NAMALWA (cell line): ENCODE measurements around the gene CD6.

Experiments
- DNase-seq: peaks from one replicate; pipeline ENCODE4 v3.0.0-alpha.2; 2015; ENCODE audit warnings: low spot score

Gene CD6, protein sequence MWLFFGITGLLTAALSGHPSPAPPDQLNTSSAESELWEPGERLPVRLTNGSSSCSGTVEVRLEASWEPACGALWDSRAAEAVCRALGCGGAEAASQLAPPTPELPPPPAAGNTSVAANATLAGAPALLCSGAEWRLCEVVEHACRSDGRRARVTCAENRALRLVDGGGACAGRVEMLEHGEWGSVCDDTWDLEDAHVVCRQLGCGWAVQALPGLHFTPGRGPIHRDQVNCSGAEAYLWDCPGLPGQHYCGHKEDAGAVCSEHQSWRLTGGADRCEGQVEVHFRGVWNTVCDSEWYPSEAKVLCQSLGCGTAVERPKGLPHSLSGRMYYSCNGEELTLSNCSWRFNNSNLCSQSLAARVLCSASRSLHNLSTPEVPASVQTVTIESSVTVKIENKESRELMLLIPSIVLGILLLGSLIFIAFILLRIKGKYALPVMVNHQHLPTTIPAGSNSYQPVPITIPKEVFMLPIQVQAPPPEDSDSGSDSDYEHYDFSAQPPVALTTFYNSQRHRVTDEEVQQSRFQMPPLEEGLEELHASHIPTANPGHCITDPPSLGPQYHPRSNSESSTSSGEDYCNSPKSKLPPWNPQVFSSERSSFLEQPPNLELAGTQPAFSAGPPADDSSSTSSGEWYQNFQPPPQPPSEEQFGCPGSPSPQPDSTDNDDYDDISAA

DNA sequence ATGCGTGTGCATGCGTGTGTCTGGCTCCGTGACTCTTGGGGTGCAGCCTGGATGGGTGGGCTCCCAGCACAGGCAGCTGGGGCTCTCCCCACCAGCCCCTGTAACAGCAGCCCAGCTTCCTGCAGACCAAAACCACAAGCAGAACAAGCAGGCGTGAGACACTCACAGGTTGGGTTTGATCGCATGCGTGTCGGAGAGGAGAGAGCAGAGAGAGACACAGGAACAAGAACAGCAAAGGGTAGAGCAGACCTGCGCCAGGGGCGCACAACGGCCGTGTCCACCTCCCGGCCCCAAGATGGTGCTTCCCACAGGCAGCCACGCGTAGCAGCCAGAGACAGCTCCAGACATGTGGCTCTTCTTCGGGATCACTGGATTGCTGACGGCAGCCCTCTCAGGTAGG, at the start of gene CD6:
Gene CD6, plus strand, starts transcription at position 161 of the 400 bp plus-strand sequence. Its CDS starts 186 bp downstream, at position 347.
- DNase-seq, result no peak

DNA sequence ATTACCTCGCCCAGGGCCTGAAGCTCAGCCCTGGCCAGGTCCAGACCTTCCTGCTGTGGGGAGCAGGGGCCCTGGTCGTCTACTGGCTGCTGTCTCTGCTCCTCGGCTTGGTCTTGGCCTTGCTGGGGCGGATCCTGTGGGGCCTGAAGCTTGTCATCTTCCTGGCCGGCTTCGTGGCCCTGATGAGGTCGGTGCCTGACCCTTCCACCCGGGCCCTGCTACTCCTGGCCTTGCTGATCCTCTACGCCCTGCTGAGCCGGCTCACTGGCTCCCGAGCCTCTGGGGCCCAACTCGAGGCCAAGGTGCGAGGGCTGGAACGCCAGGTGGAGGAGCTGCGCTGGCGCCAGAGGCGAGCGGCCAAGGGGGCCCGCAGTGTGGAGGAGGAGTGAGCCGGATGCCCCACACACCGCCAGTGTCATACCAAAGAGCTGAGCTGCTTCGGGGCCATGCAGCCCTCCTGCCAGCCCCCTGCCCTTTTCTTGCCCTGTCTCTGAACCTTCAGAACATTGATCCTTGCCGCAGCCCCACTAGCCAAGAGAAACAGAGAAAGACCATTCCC, 49.6 kb upstream of the CD6 start:
- no peak for DNase-seq

DNA sequence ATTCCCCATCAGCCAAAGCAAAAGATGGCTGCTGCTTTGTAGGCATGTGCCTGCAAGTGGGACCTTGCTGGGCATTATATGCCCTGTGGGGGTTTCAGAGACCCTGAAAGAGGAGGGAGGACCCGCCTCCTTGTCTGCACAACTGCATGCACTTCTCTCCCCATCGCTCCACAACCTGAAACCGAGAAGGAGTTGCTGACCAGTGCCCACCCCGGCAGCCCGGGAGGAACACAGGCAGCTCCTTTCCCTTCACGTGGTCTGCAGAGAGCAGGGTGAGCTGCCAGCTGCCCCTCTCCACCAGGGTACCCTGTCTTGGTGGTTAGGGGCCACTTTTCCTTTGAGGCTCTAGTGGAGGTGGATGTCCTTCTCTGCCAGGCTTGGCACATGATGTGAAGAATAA, 48.6 kb upstream of the CD6 start:
- no peak for DNase-seq

DNA sequence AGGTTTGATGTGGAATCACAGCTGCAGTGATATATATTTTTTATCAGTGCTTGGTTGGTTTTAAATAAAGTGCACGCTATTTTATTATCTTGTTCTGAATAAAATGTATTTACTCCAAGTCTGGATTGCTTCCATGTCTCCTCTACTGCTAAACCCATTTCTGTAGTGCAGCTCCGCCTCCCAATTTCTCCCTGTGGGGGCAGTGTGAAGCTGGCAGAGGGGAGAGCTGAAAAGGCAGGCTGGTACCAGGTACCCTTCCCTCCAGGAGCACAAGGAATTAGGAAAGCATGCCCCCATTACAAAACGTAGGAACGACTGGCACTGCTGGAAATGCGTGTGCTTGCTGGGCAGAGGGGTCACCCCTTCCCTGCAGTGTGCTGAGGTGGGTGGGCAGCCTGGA, 48.2 kb upstream of the CD6 start:
- DNase-seq, result no peak

DNA sequence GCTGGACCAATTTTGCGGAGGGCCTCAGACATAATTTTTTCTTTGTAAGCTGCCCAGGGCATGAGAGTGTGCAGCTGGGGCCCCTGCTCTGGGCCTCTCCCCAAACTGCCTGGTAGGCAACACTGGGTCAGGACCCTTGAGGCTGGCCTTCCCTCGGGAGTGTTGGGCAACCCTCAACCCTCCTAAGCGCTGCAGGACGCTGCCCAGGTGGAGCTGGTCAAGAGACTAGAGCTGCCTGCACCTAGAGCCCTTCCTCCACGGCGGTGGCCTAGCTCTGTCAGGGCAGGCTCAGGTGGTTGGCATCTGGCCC, 47.7 kb upstream of the CD6 start:
- DNase-seq, result no peak

DNA sequence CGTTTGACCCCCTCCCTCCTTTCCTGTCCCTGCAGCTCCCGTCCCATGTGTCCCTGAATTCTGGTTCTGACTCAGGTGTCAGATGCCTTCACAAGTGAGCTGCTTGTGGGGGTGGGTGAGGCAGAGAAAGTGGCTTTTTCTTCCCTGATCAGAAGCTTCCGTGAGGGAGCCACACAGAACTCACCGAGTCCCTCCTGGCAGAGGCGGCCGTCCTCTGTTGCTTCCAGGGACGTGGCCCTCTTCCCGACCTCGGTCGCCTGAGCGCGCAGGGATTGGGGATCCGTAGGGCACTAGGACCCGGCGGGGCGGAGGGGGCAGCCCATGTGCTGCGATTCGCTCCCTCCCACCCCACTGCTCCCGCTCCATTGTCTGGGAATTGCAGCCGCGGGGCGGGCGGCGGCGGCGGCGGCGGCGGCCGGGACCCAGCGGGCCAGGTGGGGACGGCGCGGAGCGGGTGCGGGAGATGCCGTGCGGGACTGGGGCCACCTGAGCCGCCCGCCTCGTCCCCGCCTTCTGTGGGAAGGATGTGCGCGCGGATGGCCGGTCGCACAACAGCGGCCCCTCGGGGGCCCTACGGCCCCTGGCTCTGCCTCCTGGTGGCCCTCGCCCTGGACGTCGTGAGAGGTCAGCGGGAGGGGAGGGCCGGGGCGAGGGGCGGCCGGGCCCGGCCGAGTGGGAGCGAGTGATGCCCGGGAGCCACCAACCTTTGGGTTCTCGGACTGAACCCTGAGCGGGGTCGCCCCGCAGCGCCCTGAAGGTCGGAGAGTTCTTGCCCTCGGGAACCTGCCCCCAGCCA, 47.2 kb upstream of the CD6 start, which contains the start of gene TMEM132A:
Gene TMEM132A, plus strand, starts transcription at position 351 of the 796 bp plus-strand sequence. Its CDS starts 174 bp downstream, at position 525.
- DNase-seq, result no peak

DNA sequence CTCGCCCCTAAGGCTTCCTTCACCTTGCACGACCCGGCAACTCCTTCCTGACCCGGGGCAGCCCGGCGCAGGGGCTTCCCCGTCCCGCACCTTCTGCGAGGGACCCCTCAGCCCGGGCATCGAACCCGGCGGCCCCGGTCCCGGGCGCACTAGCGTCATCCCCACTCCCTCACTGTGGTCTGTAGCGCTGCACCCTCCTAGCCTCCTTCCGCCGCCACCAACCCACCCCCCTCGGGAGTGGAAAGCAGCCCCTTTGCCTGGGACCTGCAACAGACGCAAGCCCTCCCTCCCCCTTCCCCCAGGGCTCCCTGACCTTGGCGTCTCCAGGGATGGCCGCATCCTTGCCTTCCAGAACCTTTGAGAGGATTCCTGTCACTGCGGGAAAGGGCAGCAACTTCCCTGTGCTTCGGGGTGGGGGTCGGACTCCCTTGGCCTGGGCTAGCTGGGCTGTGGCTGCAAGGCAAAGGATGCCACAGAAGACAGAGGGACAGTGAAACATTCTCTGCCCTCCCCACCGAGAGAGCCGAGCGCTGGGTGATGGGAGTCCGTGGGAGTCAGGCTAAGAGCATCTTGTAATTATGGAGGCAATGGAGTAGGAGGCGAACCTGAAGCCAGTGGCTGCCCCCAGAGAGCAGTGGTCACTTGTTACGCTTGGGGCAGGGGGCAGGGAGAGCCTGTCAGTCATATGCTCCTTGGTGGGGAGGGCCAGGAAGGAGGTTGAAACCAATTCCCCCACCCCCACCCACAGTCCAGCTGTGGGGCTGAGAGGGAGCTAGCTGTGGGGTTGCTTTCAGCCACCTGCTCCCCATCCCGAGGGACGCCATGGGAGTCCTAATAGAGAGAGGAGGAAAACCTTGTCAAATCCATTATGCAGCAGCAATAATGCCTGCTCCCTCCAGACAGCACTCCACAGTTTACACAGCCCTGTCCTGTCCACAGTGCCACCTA, 46.3 kb upstream of the CD6 start:
- DNase-seq, result no peak

DNA sequence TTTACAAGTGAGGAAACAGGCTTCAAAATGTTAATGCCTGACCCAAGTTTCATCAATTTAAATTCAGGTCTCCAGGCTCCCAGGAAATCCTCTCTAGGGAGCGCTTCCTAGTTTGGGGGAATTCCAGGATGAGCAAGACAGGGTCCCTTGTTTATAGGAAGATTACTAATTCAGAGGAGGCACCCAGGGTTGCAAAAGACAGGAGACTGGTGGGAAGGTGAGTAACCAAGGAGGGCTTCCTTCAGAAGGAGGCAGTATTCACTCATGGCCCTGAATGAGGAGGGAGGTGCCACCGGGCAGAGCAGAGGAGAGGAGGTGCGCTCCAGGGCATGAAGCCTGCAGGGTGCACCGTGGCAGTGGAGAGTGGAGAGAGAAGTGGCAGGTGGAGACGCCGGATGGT, 45.6 kb upstream of the CD6 start:
- no peak for DNase-seq

DNA sequence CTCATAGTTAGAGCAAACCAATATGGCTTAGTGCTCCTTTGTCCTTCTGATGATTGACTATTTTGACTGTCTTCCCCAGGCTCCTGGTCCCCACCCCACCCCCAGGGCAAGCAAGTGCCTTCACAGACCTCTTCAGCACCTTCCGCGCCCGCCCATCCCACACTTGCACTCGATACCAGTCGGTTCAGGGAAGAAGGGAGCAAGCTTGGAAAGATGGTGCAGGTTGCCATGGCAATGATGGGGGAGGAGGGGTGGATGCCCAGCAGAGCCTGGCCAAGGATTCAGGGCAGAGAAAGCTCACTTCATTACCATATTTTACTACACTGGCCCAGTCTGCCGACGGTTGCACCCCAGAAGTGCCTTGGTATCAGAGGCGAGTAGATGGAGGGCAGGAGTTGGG, 45.0 kb upstream of the CD6 start:
- no peak for DNase-seq

DNA sequence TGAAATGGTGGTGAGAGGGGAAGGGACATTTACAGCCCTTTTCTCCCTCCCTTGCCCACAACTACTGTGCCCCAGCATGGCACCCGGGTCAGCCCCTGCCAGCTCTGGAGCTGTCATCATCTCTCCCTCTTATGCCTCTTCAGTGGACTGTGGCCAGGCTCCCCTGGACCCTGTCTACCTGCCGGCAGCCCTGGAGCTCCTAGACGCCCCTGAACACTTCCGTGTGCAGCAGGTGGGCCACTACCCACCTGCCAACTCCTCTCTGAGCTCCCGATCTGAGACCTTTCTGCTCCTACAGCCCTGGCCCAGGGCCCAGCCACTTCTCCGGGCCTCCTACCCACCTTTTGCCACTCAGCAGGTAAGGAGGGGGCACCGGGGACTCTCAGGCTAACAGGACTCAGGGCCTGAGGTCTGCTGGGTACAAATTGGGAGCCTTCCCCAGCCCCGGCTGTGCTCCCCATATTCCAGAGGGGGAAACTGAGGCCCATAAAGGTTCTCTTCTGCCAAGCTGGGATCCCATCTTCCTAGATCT, 44.4 kb upstream of the CD6 start:
- DNase-seq, result no peak

DNA sequence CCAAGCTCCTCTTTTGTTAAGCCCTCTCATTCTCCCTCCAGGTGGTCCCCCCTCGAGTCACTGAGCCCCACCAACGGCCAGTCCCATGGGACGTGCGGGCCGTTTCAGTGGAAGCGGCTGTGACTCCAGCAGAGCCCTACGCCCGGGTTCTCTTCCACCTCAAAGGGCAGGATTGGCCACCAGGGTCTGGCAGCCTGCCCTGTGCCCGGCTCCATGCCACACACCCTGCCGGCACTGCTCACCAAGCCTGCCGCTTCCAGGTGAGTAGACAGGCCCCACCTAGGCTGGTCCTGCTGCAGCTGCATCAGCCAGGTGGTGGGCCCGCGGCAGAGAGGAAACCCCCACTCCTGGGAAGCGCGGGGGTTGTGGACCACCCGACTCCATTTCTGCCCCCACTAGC, 43.9 kb upstream of the CD6 start:
- no peak for DNase-seq

DNA sequence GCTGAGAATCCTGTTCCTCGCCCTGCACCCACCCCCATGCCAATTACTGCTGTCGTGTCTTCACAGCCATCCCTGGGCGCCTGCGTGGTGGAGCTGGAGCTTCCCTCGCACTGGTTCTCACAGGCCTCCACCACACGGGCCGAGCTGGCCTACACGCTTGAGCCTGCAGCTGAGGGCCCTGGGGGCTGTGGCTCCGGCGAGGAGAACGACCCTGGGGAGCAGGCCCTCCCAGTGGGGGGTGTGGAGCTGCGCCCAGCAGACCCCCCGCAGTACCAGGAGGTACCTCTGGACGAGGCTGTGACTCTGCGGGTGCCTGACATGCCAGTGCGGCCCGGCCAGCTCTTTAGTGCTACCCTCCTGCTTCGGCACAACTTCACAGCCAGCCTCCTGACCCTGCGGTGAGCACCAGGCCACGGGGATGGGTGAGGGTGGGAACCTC, 42.9 kb upstream of the CD6 start:
- DNase-seq, result no peak

DNA sequence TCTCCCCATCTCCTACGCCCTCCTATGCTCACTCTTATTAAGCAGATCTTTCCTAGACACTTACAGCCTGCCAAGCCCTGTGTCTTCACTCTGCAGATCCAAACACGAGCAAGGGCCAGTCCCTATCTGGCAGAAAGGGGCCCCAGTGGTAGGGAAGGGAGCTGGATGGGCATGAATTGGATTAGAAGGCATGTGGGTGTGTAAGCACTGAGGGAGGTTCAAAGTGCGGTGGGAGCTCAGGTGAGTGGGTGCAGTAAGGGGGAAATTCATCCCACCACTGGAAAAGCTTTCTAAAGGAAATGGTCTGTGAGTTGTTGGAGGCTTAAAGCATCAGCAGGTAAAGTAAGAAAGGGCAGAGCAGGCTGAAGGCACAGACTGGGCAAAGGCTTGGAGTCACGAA, 41.7 kb upstream of the CD6 start:
- DNase-seq, result no peak

DNA sequence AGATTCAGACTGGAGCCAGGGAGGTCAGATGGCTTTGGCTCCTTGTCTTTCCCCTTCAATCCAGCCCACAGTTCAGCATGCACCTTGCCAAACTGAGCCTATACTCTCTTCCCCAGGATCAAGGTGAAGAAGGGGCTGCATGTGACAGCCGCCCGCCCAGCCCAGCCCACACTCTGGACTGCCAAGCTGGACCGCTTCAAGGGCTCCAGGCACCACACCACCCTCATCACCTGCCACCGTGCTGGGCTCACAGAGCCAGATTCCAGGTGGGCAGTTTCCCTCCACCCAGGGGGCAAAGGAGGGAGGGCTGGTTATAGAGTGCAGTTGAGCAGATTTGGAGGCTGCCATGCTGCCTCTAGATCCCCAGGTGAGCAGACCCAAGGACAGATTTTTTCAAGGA, 41.1 kb upstream of the CD6 start:
- DNase-seq, result no peak

DNA sequence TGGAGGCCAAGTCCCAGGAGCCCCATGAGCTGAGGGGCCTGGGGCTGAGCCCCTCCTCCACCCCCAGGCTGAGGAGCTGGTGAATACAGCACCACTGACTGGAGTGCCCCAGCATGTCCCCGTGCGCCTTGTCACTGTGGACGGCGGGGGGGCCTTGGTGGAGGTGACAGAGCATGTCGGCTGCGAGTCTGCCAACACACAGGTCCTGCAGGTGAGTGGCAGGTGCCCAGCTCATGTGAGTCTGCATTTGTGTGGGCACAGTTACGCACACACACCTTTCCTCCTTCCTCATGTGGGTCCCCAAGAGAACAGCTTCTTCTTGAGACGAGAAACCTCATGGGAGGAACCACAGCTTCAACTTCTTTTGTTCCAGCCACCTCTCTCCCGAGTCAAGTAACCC, 39.6 kb upstream of the CD6 start:
- no peak for DNase-seq

DNA sequence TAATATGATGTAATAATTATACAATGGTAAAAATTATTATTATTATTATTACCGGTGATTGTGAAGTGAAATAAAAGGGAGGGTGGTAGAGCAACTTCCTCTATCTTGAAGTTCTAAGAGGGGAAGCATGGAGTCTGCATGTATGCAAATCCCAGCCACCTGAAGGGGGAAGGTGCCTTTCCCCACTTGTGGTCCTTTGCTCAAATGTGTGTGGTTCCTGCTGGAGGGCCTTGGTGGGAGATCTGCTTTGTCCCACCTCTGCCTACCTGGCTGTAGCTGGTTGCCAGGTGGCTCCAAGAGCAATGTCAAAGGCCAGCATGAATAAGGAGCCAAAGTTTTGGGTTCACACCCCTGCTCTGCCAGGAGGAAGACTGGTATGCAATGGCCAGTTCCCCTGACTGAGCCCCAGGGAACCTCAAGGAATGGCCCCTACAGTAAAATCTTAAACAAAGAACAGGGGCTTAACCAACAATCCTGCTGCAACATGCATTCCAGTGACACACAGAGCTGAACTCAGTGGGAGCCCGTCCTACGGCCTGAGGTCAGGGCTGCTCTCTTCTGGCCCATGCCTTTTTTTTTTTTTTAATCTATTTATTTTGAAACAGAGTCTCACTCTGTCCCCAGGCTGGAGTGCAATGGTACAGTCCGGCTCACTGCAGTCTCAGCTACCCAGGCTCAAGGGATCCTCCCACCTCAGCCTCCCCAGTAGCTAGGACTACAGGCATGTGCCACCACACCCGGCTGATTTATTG, 38.7 kb upstream of the CD6 start:
- peak; percentile 47 for DNase-seq

DNA sequence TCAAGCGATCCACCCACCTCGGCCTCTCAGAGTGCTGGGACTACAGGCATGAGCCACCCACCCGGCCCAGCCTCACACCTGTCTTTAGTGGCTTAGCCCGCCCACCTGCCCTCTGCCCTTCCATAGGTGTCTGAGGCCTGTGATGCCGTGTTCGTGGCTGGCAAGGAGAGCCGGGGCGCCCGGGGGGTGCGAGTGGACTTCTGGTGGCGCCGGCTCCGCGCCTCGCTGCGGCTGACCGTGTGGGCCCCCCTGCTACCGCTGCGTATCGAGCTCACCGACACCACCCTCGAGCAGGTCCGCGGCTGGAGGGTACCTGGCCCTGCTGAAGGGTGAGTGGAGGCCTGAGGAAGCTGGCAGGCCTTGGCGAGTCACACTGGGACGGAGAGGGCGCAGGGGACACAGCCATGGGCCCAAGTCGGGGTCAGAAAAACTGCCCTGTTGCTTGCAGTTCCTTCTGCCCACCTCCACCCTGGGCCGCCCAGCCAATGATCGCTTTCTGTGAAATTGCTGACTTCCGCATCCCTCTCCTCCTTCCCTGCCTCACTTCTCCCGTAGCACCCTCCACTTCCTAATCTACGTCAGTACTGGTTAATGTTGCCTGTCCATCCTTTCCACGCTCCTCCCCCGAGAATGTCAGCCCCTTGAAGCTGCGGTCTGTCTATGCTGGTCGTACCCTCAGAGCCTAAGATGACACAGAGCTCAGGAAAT, 37.9 kb upstream of the CD6 start:
- no peak for DNase-seq

DNA sequence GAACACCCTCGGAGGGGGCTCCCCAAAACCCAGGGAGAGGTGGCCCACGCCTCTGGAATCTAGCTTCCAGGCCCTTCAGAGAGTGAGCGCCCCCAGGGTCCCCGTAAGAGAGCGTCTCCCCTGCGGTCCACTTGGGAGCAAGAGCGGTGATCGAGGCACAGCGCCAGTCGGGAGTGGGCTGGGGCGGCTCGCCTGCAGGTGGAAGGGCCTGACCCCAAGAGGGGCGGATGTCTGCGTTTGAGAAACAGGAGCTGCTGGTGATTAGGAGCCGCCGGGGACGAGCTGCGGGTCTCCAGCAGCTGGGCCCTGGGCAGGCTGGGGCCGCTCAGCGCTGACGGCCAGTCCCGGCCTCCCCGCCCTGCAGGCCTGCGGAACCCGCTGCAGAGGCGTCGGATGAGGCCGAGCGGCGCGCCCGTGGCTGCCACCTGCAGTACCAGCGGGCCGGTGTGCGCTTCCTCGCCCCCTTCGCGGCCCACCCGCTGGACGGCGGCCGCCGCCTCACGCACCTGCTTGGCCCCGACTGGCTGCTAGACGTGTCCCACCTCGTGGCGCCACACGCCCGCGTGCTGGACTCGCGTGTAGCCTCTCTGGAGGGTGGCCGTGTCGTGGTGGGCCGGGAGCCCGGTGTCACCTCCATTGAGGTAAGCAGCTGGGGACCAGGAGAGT, 37.2 kb upstream of the CD6 start:
- no peak for DNase-seq
